Activated CD4-positive, alpha-beta T cell treated with anti-CD3 and anti-CD28 coated beads, Interleukin-2, amount 50 U/mL, for 16 hours (primary cell): ENCODE results near the gene PRDM16.
A peak's percentile ranks its signal among the peaks of the same experiment; 100 is the strongest.

Source experiments
- DNase-seq: peaks from one replicate; pipeline ENCODE4 v3.0.0-alpha.2; 2020

Gene PRDM16

DNA sequence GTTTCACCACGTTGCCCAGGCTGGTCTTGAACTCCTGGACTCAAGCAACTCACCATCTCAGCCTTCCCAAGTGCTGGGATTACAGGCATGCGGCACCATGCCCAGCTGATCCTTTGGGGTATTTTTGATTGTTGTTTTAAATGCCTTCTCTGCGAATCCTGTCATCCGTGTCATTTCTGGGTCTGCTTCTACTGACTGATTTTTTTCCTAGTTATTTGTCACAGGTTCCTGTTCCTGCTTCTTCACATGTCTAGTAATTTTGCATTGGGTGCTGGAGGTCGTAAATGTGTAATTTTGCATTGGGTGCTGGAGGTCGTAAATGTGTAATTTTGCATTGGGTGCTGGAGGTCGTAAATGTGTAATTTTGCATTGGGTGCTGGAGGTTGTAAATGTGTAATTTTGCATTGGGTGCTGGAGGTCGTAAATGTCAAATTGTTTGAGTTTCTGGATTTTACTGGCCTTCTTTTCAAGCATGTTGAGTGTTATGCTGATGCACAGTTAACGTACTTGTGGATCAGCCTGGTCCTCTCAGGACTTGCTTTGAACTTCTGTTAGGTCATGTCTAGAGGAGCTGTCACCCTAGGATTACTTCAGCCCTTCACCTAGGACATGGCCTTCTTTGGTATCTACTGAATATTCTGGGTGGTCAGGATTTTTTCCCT, 381.3 kb downstream of the PRDM16 start:
- no peak for DNase-seq

- DNase-seq = no peak
Measured at GRCh38 chr1:3450983-3451382, 382.0 kb downstream of the PRDM16 start.

GRCh38 chr1:3451994-3452865, 383.2 kb downstream of the PRDM16 start:
- no peak for DNase-seq

GRCh38 chr1:3452866-3453175, 383.8 kb downstream of the PRDM16 start:
- DNase-seq = no peak

DNA sequence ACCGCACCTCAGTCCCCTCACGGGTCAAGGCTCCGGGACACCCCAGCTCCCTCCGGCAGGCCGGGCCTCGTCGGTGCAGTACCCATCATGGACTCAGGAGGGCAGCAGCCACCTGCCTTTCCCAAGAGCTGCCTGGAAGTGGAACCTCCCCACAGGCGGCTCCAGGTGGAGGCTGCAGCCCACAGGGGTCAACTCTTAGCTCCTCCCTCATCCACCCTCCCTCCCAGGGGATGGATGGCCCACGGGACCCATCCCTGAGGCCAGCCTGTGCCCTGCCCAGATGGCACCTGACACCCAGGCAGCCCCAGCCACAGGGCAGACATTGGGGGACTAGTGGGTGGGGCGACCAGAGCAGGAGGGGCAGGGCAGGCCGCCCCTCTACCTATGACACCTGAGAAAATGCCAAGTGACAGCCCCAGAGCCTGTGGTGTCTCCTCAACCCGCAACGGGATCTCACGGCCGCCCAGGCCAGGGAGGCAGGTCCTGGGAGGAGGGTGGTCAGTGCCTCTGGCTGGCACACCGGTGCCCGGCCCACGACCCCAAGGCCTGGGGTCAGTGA, 384.3 kb downstream of the PRDM16 start:
- DNase-seq = peak; percentile 74

DNA sequence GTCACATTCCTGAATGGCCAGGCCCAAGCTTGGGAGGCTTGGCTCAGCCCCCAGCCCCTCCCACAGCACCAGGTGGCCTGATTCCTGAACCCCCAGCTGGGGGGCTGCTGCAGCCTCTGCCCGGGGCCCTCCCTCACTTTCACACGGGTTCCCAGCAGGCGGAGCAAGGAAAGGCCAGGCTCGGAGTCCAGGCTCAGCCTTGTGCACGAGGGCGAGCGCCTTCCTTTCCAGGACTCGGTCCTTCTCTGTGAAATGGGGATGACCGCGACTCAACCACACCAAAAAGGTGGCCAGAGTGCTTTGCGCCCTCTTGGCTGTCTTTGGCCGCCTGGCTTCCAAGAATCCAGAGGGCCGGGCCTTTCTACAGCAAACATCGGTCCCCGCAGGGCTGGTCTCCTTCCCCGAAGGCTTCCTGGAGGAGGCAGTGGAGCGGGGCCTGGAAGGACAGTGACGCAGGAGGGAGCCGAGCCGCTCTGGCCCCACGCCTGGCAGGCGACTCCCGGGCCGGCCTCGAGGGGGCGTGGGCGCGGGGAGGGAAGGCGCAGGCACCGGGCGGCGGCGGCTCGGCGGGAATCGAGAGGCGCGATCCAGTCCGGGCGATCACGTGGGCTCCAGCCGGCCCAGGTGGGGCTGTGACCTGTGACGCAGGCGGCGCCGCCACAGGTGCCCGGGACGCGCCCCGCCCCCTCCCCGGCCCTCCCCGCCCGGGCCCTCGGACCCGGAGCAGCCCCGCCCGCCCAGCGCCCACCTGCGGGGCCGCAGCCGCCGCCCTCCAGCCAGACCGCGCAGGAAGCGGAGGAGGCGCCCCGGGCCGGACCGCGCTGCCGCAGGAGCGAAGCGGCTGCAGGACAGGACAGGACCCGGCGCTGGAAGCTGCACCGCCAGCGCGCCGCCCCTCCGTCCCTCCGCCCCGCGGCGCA, 385.1 kb downstream of the PRDM16 start, which contains the start of gene ARHGEF16:
Gene ARHGEF16 (plus strand): TSS at position 775 of the 920 bp plus-strand sequence. CDS start 8,420 bp downstream, outside the sequence.
- no peak for DNase-seq

DNA sequence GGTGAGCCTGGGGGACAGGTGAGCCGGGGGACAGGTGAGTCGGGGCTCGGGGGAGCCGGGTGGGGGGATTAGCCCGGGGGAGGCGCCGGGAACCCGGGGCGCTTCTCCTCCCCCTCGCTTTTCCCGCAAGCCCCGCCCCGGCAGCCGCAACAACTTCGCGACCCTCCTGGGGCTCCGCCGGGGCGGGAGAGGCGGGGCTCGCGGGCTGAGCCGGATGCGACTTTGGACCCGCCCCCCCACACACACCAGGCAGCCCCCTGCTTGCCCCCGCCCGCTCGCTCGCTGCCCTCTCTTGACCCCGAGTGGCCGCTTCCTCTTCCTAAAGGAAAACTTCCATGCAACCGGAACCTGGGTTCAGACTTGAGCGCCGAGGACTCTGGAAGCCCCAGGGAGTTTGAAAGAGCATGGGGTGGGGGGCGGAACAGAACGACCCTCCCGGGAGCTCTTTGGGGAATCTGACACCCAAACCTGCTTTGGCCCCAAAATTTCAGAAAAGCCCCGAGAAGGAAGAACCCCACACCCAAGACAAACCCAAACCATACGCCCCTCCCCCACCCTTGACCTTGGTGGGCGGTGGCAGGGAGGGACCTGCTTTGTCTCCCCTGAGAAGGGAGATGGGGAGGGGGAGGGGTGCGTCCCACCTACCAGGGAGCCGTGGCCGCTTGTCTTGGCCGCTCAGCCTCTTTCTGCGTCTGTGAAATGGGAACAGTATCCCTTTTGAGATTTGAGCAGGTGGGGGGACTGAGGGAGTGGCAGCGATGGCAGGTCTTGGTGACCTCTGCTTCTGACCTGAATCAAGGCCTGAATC, 386.0 kb downstream of the PRDM16 start:
- no peak for DNase-seq

DNA sequence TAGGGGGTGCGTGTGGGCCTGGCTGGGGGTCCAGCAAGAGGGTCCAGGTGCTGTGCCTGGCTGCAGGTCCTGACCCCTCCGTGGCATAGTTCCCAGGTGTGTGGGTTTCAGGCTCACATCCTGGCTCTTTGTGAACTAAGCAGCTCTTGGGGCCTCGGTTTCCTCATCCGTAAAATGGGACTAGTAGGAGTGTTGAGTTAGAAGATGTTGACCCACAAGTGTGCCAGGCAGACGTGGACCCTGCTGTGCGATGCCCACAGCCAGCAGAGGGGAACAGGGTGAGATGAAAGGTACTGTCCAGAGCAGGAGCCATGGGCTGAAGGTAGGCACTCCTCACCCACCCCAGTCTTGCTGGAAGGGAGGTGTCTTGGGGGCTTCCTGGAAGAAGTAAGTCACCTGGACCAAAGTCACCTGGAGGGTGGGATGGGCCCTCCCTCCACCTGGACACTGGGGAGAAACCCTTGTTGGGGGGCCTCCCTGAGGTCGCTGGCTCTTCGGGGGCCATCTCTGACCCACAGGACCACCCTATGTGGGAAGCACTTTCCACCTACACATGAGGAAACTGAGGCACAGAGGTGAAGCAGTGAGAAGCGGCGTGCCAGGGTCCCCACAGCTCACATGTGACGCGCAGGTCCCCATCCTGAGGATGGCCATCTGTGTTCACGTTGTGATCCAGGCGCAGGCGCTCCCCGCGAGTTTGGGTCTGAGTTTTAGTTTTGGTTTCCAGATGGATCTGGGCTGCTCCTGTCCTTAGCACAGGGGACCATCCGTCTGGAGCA, 386.9 kb downstream of the PRDM16 start:
- DNase-seq = no peak

GRCh38 chr1:3456449-3456963, 387.5 kb downstream of the PRDM16 start:
- DNase-seq = no peak

- no peak for DNase-seq
Measured at GRCh38 chr1:3456964-3457909, 388.2 kb downstream of the PRDM16 start.

DNA sequence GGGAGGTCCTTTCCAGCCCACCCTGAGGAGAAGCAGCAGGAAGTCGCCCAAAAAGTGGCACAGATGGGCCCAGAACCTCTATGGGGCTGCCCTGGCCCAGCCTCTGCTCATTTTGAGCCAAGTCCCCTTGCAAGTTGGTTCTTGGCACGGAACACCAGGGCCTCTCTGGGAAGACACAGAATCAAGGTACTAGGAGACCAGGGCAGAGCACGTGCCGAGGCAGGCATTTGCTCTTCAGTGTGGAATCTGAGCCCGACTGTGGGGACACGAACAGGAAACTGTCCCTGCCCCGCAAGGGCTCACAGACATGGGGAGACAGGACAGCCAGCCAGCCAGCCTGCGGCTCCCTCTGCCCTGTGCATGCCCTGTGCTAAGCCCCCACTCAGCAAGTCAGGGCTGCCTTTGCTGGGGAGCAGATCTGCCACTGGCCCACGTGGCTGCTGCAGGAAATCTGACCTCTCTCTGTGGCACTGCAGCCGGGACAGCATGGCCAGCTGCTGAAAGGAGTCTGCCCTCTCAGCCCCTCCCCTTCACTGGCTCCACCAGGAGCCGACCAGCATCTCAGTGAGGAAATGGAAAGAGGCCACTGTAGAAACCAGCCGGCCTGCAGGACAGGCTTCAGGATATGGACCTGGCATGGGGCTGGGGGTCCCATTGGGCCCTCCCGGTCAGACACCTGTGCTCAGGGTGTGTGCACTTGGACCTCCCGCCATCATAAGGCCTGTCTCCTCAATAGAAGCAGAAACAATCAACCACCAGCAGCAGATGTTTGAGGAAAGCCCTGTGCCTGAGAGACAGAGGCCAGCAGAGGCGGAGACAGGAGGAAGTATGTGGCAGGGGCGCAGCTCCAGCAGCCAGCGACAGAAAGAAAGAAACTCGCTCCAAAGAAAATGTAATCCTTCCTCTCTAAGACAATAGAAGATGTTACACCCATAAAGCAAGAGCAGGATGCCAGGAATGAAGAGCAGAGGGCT, 389.2 kb downstream of the PRDM16 start:
- no peak for DNase-seq

- DNase-seq = no peak
Measured at GRCh38 chr1:3459051-3459908, 390.3 kb downstream of the PRDM16 start.

DNA sequence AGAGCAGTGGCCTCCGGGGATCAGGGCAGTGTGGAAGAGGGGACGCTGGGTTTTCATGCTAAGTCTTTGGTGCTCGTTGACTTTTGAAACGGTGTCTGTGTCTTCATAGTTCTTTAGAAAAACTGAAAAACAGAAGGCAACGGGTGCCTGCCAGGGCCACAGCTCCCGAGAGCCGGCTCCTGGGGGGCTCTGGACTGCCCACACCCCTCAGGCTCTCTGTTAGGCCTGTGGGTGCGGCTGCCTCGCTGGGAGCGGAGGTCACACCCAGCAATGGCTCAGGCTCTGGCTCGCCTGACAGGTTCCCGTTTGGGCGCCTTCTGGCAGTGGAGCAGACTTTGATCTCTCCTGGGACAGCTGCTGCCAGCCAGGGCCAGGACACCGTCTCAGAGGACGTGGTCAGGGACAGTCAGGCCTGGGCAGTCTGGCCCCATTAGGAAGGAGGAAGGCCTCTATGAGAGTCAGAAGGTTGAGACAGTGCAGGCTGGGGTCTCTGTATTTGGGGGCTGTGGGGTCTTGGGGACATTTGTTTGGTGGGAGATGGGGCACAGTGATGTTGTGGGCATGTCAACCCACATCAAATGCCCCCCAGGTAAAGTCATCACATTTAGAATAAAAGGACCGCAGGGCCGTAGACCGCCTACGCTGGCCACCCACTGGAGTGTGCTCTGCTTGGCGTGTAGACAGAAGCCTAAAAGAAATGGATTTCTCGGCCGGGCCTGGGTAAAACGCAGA, 391.1 kb downstream of the PRDM16 start:
- DNase-seq = no peak

GRCh38 chr1:3460672-3461131, 391.7 kb downstream of the PRDM16 start:
- DNase-seq = no peak

- DNase-seq = no peak
Measured at GRCh38 chr1:3461238-3461933, 392.4 kb downstream of the PRDM16 start.

GRCh38 chr1:3461934-3462275, 392.9 kb downstream of the PRDM16 start:
- DNase-seq = no peak
